GM13977 (cell line): ENCODE measurements around the gene EXOSC5.
"Not testable (repeated sequence)": the region's sequence is repeated elsewhere in the genome, so short reads cannot be mapped to it uniquely, and the experiment has no call there.

Source experiments
- DNase-seq: peaks from one replicate; pipeline ENCODE4 v3.0.0; 2012; ENCODE audit warnings: low spot score
- in situ Hi-C: fragments of 300-500 bp; cut with MboI; formaldehyde crosslinking; loops from one replicate; pipeline ENCODE4 v1.12.0; 2022; ENCODE audit warnings: low sequenced_read_pairs, low pct_unique_long_range_greater_than_20kb, mixed read lengths, inconsistent platforms; ENCODE audit not compliant: unreplicated experiment
- TF ChIP-seq, protein P1 (sequence below): IDR thresholded peaks from 2 replicates; pipeline ENCODE4 v1.5.1; 2012; ENCODE audit warnings: mild to moderate bottlenecking, control low read depth; ENCODE audit not compliant: insufficient read depth; ENCODE audit errors: extremely low read depth, missing control alignments

The EXOSC5 gene

DNA sequence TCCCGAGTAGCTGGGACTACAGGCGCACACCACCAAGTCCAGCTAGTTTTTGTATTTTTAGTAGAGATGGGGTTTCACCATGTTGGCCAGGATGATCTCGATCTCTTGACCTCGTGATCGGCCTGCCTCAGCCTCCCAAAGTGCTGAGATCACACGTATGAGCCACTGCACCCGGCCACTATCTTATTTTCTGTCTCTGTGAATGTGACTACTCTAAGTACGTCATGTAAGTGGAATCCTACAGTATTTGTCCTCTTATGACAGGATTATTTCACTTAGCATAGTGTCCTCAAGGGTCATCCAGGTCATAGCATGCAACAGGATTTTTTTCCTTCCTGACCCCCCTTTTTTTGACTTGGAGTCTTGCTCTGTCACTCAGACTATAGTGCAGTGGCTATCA, 25.6 kb downstream of the EXOSC5 start:
- TF ChIP-seq, protein P1, sequence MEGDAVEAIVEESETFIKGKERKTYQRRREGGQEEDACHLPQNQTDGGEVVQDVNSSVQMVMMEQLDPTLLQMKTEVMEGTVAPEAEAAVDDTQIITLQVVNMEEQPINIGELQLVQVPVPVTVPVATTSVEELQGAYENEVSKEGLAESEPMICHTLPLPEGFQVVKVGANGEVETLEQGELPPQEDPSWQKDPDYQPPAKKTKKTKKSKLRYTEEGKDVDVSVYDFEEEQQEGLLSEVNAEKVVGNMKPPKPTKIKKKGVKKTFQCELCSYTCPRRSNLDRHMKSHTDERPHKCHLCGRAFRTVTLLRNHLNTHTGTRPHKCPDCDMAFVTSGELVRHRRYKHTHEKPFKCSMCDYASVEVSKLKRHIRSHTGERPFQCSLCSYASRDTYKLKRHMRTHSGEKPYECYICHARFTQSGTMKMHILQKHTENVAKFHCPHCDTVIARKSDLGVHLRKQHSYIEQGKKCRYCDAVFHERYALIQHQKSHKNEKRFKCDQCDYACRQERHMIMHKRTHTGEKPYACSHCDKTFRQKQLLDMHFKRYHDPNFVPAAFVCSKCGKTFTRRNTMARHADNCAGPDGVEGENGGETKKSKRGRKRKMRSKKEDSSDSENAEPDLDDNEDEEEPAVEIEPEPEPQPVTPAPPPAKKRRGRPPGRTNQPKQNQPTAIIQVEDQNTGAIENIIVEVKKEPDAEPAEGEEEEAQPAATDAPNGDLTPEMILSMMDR = no peak
- no peak for DNase-seq
- in situ Hi-C loops = no loop called here

DNA sequence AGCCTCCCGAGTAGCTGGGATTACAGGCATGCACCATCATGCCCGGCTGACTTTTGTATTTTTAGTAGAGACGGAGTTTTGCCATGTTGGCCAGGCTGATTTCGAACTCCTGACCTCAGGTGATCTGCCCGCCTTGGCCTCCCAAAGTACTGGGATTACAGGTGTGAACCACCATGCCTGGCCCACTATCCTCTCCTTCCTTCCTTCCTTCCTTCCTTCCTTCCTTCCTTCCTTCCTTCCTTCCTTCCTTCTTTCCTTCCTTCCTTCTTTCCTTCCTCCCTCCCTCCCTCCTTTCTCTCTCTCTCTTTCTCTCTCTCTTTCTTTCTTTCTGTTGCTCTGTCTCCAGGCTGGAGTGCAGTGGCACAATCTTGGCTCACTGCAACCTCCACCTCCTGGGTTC, 26.0 kb downstream of the EXOSC5 start:
- in situ Hi-C loops, DNase-seq: not testable (repeated sequence)

DNA sequence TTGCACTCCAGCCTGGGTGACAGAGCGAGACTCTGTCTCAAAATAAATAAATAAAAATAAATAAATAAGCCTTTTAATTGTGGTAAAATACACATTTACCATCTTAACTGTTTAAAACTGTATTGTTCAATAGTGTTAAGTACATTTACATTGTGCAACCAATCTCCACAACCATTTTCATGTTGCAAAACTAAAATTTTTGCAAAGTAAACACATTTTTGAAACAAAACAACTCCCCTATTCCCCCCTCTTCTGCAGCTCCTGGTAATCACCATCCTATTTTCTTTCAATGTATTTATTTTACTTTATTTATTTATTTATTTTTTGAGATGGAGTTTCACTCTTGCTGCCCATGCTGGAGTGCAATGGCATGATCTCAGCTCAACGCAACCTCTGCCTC, 27.4 kb downstream of the EXOSC5 start:
- in situ Hi-C loops = no loop called here
- DNase-seq = no peak
- TF ChIP-seq, protein P1 = no peak

DNA sequence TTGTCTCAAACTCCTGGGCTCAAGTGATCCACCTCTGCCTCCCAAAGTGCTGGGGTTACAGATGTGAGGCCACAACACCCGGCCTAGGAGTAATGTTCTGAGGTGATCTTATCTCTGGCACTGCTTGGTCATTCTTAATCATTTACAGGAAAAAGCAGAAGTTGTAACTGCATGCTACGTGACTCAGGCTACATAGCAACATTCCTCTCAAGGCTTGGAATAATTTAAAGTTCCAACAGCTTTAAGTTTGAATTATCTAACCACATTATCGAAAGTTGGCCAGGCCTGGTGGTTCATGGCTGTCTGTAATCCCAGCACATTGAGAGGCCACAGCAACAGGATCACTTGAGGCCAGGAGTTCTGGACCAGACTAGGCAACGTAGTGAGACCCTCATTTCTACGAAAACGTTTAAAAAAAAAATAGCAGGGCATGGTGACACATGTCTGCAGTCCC, 29.3 kb downstream of the EXOSC5 start:
- TF ChIP-seq, protein P1 = no peak
- no peak for DNase-seq
- in situ Hi-C loops = no loop called here

DNA sequence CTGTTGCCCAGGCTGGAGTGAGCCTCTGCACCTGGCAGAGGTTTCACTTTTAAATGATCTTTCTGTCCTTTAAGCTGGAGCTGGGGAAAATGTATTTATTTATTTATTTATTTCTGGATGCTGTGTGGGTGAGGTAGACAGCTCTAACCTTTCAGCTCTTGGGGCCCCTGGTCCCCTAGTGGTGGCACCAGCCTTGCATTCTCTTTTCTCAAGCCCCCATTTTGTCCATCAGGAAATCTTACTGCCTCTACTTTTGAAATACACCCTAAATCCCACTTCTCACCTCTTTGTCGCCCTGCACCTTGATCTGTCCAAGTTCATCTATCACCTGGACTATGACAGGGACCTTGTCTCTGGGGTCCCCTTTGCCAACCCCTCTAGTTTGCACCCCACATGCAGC, 31.1 kb downstream of the EXOSC5 start:
- TF ChIP-seq, protein P1 = peak; percentile 35
- peak; percentile 35 for DNase-seq
- in situ Hi-C loops = no loop called here

DNA sequence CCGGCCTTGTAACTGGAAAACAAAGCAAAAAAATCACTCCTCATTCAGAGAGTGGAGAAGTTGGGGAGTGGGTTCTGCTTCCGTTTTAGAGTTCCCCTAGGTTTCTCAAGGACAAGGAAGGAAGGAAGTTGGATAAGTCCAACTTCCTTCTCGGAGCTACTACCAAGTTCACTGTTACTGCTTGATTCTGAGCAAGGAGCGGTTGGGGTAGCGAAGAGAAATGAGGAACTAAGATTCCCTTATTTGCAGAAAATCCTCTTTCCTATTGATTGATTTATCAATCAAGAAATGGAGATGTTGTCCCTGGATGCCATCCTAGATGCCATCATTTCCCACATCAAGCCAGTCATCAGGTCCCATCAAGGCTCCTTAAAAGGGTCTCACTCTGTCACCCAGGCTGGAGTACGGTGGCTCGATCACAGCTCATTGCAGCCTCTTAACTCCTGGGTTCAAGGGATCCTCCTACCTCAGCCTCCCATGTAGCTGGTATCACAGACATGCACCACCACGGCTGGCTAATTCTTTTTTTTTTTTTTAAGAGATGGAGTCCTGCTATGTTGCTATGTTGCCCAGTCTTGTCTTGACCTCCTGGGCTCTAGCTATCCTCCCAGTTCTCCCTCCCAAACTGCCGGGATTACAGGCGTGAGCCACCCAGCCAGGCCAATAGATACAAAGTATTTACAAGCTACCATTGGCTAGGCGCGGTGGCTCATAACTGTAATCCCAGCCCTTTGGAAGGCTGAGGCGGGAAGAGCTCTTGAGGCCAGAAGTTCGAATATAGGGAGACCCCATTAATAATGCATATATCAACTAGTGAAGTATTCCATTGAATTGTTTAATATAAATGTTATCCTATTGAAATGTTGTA, 32.4 kb downstream of the EXOSC5 start:
- TF ChIP-seq, protein P1 = no peak
- in situ Hi-C loops = no loop called here
- DNase-seq = peak; percentile 8

DNA sequence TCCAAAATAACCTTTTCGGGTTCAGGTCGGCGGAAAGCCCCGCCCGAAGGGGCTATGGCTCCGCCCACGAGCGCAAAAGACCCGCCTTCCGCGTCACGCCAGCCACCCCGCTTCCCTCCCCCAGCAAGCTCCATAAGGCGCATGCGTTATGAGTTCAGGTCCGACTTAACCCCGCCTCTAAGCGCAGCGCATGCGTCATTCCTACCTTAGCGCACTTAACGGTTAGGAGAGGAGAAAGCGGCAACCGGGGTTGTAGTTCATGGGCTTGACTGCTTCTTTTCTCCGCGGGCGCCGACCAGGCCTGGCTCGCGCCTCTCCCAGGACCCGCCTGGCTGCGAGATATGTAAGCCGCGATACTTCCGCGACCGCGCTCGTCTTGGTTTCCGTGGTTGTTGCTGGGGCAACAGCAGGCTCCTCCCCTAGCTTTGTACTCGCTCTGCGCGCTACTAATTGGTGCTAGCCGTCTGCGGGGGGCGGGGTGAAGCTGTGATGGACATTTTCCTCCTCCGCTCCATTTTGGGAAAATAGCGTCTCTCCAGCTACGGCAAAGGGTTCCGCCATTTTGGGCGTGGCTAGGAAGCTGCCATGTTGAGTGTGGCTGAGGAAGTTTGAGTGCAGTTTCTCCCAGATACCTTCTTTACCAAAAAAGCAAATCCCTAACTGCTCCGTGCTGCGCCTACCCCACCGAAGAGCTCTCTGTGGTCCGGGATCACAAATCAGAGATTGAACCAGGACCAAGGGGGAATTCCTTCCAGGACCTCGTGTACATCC, 33.2 kb downstream of the EXOSC5 start, which contains the start of gene B9D2:
B9D2 (minus strand) TSS at position 397 of the 771 bp plus-strand sequence. CDS start 630 bp downstream, outside the sequence.
- peak; percentile 95 for DNase-seq
- in situ Hi-C loops = no loop called here
- TF ChIP-seq, protein P1 = no peak
